Smooth muscle cell (in vitro differentiated cells): ENCODE measurements around the gene MAFG. TPM values are rescaled to one million over a fixed set of nuclear protein-coding genes. Genes with fewer than 3 reads are reported as not detected.

Experiments
- DNase-seq: peaks from one replicate; lab custom pipeline; 2025; ENCODE audit not compliant: unreplicated experiment; lab: John Stamatoyannopoulos, UW
- H2AFZ ChIP-seq: fragments of 200-600 bp; sonication (generic); 2 replicates; pipeline ENCODE4 v1.6.0; 2016; ENCODE audit warnings: antibody characterized with exemption, low read depth, mild to moderate bottlenecking
- H3F3A ChIP-seq: fragments of 200-600 bp; sonication (generic); 2 replicates; pipeline ENCODE4 v1.6.0; 2017; ENCODE audit warnings: antibody characterized with exemption, low read depth
- H3K27ac ChIP-seq: fragments of 200-600 bp; sonication (generic); 2 replicates; pipeline ENCODE4 v1.5.1; 2016; ENCODE audit warnings: low read depth, mild to moderate bottlenecking
- H3K27me3 ChIP-seq: fragments of 200-600 bp; sonication (generic); 2 replicates; pipeline ENCODE4 v1.6.1; 2016; ENCODE audit warnings: low read depth, mild to moderate bottlenecking
- H3K36me3 ChIP-seq: fragments of 200-600 bp; sonication (generic); 2 replicates; pipeline ENCODE4 v1.5.1; 2016; ENCODE audit warnings: low read depth
- H3K4me1 ChIP-seq: fragments of 200-600 bp; sonication (generic); 2 replicates; pipeline ENCODE4 v1.5.1; 2016; ENCODE audit warnings: low read depth
- H3K4me2 ChIP-seq: fragments of 200-600 bp; sonication (generic); 2 replicates; pipeline ENCODE4 v1.6.0; 2016; ENCODE audit warnings: mild to moderate bottlenecking
- H3K4me3 ChIP-seq: fragments of 200-600 bp; sonication (generic); 2 replicates; pipeline ENCODE4 v1.5.1; 2016; ENCODE audit warnings: mild to moderate bottlenecking
- H3K79me2 ChIP-seq: fragments of 200-600 bp; sonication (generic); 2 replicates; pipeline ENCODE4 v1.6.0; 2016; ENCODE audit warnings: low read depth, mild to moderate bottlenecking
- H3K9ac ChIP-seq: fragments of 200-600 bp; sonication (generic); 2 replicates; pipeline ENCODE4 v1.6.0; 2016; ENCODE audit warnings: low read depth
- H3K9me3 ChIP-seq: fragments of 200-600 bp; sonication (generic); replicated peaks from 2 replicates; pipeline ENCODE4 v1.5.1; 2016; ENCODE audit warnings: low read depth
- H4K20me1 ChIP-seq: fragments of 200-600 bp; sonication (generic); 2 replicates; pipeline ENCODE4 v1.6.0; 2016; ENCODE audit warnings: low read depth
- CTCF ChIP-seq: fragments of 200-600 bp; sonication (generic); IDR thresholded peaks from 2 replicates; pipeline ENCODE4 v1.5.1; 2017; ENCODE audit warnings: borderline replicate concordance, mild to moderate bottlenecking, antibody characterized with exemption; ENCODE audit not compliant: insufficient read depth, poor library complexity, severe bottlenecking
- WGBS: methylation state at CpG from one replicate; pipeline ENCODE4 v1.1.7; 2016; ENCODE audit warnings: low lambda C conversion rate; 5-methylcytosine and 5-hydroxymethylcytosine counted together
- polyA plus RNA-seq: library from polyadenylated mRNA; unstranded; fragments of >200 nt; fragmentation: Nextera tagmentation; extraction: Ambion mirVana; gene quantifications from 2 replicates; pipeline ENCODE4 v1.2.1, GENCODE V29; 2016
- total RNA-seq: library from RNA; depleted of rRNA; stranded (reverse); fragments of >200 nt; gene quantifications from 2 replicates; pipeline ENCODE4 v1.2.3, GENCODE V29; 2014

Gene MAFG
- total and polyA plus RNA-seq, 2 experiments from 2014 or later = 15.3 to 30.3 TPM

- no peak overlapping the region for H3K4me3 ChIP-seq
- no peaks in the 10 kb centered on the region for H3K27me3 ChIP-seq
- peaks cover 9% of the 10 kb centered on the region for H3K4me1 ChIP-seq
- H3K4me2 ChIP-seq = no peak overlapping the region
- peaks cover 20% of the 10 kb centered on the region for H3K79me2 ChIP-seq
- DNase-seq = no peak
- no peak overlapping the region for H3K9ac ChIP-seq
- TF ChIP-seq CTCF = no peak
- H3K27ac ChIP-seq = no peak overlapping the region
- WGBS = 98% methylated on average over 8 of the region's 9 CpGs
- no peak overlapping the region for H2AFZ ChIP-seq
- H4K20me1 ChIP-seq = peaks cover 35% of the 10 kb centered on the region
- no peaks in the 10 kb centered on the region for H3K9me3 ChIP-seq
- no peaks in the 10 kb centered on the region for H3K36me3 ChIP-seq
- H3F3A ChIP-seq = peaks cover 8% of the 10 kb centered on the region
Measured at GRCh38 chr17:81932333-81932983, 4.9 kb upstream of the MAFG start.

- TF ChIP-seq CTCF = no peak
- Histone ChIP-seq H3K36me3 (no peaks in the 10 kb centered on the region), H3K27ac (no peak overlapping the region), H3K4me2 (no peak overlapping the region), H4K20me1 (peaks cover 35% of the 10 kb centered on the region), H3K79me2 (peaks cover 21% of the 10 kb centered on the region), H3K9ac (no peak overlapping the region), H3K4me1 (peaks cover 9% of the 10 kb centered on the region), H3K27me3 (no peaks in the 10 kb centered on the region), H3F3A (peaks cover 12% of the 10 kb centered on the region), H2AFZ (no peak overlapping the region), H3K9me3 (no peaks in the 10 kb centered on the region), H3K4me3 (no peak overlapping the region)
- DNase-seq = no peak
- 73% methylated on average over 15 of the region's 15 CpGs for WGBS
Measured at GRCh38 chr17:81931557-81932332, 4.2 kb upstream of the MAFG start.

GRCh38 chr17:81931189-81931556 is 3.6 kb upstream of the MAFG start:
- H3K9ac ChIP-seq = no peak overlapping the region
- no peak overlapping the region for H2AFZ ChIP-seq
- H3F3A ChIP-seq = peaks cover 18% of the 10 kb centered on the region
- no peak overlapping the region for H3K4me3 ChIP-seq
- H3K27me3 ChIP-seq = no peaks in the 10 kb centered on the region
- TF ChIP-seq CTCF = no peak
- H3K27ac ChIP-seq = no peak overlapping the region
- H3K9me3 ChIP-seq = no peaks in the 10 kb centered on the region
- H4K20me1 ChIP-seq = peaks cover 40% of the 10 kb centered on the region
- H3K36me3 ChIP-seq = no peaks in the 10 kb centered on the region
- WGBS = 79% methylated on average over 13 of the region's 13 CpGs
- H3K4me1 ChIP-seq = peaks cover 15% of the 10 kb centered on the region
- no peak for DNase-seq
- H3K4me2 ChIP-seq = no peak overlapping the region
- H3K79me2 ChIP-seq = peaks cover 21% of the 10 kb centered on the region
